CD4-positive, alpha-beta T cell treated with Interleukin-15 for 1 hour (primary cell): Measurements from ENCODE around the gene ADAMTS17.

Source experiments
- DNase-seq: peaks from one replicate; pipeline ENCODE4 v3.0.0-alpha.2; 2020

The ADAMTS17 gene

GRCh38 chr15:100308608-100309007 is 33.2 kb downstream of the ADAMTS17 start:
- DNase-seq: no peak

GRCh38 chr15:100308213-100308600 is 33.6 kb downstream of the ADAMTS17 start:
- DNase-seq: no peak

DNA sequence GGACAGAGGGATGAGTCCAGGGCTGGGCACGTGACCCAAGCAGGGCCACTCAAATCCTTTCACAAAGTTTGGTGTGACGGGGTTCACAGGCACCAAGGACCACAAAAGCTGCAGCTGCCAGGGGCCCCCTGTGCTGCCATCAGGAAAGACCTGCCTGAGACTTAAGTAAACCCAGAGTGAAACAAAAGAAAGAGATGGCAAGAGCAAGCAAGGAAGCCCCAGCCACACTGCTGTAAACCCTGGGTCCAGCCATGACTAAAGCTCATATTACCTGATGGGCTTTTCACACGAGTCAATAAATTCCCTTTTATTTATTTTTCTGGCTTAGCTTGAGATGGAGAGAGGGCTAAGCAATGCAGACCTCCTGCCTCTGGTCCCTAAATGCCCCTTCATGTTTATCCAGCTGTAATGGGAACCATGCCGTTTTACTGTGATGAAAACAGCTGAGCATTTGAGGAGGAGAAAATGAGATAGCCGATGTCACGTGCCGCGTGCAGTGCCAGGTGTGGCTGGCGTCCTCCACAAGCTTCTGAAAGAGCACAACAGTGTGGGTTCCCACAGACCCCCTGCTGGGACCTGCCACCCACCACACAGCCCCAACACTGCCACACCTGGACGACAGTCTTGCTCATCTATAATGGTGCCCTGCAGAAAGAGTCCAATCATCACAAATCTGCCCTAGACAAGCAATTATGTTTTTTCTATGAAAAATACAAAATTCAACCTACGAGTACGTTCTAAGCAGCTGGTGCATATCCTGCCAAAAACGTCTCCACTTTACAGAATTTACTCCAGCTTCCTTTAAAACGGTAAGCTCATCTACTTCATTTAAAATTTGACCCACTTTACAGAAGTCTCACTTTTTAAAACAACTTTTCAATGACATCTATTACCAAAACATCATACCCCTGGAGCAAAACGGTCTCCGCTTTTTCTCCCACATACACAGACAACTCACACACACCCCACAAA is 34.2 kb downstream of the ADAMTS17 start:
- no peak for DNase-seq

DNA sequence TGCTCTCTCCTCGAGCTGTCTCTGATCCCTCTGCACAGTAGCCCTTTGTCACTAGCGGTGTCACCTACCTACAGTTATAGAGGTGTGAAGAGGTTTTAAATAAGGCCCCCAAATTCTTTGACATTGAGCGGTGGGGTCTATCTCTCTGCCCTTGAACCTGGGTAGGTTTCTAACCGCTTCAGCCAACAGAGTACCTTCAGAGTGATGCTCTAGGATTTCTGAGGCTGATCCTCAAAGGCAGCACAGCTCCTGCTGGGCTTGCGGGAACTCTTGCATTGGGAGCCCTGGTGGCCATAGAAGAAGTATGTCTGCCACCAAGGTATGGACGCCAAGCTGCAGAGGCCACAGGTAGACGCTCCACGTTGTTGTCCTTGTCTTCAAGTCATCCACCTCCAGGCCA is 35.7 kb downstream of the ADAMTS17 start:
- DNase-seq: no peak

GRCh38 chr15:100301910-100302431 is 39.8 kb downstream of the ADAMTS17 start:
- no peak for DNase-seq

DNA sequence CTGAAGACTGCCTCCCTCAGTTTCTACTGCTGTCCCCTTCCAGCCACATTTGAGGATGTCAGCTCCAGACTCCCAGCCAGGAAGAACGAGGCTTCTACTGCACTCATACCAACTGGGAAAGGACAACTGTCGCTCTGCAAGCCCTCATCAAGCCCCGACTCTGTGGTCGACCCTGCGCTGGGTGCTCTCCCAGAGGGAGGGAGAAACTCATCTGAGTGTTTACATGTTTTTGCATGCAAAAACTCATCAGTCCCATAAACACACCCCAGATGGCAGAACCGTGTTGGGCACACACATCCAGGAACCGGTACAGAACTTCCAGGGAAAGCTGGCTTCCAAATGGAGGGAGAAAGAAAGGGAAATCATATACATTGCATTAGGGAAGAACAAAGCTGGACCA is 43.5 kb downstream of the ADAMTS17 start:
- no peak for DNase-seq

DNA sequence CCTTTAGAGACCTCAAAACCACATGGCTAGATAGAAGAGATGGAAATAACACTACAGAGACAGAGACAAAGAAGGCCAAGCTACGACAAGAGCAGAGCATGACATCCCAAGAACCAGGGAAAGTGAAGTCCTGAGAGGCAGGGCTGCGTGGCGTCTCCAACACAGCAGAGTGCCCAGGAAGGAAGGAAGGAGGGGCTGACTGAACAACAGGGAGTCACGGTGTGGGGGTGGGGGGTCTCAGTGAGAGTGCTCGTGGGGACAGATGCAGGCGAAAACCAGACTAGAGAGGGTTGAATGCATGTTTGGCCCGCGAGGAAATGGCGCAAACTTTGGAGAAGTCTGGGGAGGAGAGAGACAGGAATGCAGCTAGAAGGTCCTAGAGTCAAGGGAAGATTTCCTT is 44.0 kb downstream of the ADAMTS17 start:
- DNase-seq: no peak

GRCh38 chr15:100295939-100296565 is 45.7 kb downstream of the ADAMTS17 start:
- no peak for DNase-seq

DNA sequence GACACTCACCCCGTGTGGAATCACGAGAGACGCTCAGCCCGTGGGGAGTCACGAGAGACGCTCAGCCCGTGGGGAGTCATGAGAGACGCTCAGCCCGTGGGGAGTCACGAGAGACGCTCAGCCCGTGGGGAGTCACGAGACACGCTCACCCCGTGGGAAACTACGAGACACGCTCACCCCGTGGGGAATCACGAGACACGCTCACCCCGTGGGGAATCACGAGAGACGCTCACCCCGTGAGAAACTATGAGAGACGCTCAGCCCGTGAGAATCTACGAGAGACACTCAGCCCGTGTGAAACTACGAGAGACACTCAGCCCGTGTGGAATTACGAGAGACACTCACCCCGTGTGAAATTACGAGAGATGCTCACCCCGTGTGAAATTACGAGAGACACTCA is 49.8 kb downstream of the ADAMTS17 start:
- no peak for DNase-seq

DNA sequence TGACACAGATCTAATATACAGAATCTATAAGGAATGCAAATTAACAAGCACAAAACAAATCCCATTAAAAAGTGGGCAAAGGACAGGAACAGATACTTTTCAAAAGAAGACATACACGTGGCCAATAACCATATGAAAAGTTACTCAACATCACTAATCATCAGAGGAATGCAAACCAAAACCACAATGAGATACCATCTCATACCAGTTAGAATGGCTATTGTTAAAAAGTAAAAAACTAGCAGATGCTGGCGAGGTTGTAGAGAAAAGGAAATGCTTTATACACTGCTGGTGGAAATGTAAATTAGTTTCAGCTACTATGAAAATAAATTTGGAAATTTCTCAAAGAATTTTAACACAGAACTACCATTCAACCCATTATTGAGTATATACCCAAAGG is 50.7 kb downstream of the ADAMTS17 start:
- DNase-seq: no peak

GRCh38 chr15:100285641-100286295 is 56.0 kb downstream of the ADAMTS17 start:
- DNase-seq: no peak

- DNase-seq: no peak
Observed at GRCh38 chr15:100284701-100285100, 57.1 kb downstream of the ADAMTS17 start.

GRCh38 chr15:100284191-100284590 is 57.6 kb downstream of the ADAMTS17 start:
- no peak for DNase-seq

DNA sequence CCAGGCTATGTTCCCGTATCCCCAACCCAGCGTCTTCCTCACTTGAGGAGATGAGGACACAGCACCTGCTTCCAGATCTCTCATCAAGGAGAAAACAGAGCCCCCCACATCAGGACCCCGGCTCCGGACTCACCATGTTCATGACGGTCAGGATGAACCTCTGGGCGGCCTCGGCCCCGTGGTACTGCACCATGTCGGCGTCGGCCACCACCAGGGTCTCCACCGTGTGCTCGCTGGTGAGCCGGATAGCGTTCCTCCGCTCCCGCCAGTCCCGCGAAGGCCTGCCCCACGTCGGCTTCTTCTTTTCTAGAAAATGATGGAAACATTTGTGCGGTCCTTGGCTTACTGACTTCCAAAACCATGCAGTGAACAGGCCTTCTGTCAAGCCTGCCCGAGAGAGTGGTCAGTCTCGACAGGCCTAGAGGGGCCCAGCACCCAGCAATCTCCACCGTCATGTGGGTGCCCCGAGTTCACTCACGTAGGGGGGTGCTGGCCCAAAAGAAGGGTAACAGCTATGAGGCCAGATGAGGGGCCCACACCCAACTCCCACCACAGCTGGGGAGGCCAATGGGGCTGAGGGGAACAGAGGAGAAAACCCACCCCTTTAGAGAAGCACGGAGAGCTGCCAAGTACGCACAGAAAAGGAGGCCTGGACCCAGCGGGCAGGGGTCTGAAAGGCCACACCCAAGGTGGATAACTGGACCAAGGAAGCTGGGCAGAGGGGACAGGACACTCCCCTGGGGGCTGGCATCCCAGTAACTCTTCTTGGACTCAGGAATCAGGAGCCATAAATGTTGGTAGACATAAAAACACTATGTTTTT is 60.5 kb downstream of the ADAMTS17 start:
- no peak for DNase-seq

- DNase-seq: no peak
Observed at GRCh38 chr15:100279849-100280248, 61.9 kb downstream of the ADAMTS17 start.

GRCh38 chr15:100279446-100279845 is 62.3 kb downstream of the ADAMTS17 start:
- no peak for DNase-seq

DNA sequence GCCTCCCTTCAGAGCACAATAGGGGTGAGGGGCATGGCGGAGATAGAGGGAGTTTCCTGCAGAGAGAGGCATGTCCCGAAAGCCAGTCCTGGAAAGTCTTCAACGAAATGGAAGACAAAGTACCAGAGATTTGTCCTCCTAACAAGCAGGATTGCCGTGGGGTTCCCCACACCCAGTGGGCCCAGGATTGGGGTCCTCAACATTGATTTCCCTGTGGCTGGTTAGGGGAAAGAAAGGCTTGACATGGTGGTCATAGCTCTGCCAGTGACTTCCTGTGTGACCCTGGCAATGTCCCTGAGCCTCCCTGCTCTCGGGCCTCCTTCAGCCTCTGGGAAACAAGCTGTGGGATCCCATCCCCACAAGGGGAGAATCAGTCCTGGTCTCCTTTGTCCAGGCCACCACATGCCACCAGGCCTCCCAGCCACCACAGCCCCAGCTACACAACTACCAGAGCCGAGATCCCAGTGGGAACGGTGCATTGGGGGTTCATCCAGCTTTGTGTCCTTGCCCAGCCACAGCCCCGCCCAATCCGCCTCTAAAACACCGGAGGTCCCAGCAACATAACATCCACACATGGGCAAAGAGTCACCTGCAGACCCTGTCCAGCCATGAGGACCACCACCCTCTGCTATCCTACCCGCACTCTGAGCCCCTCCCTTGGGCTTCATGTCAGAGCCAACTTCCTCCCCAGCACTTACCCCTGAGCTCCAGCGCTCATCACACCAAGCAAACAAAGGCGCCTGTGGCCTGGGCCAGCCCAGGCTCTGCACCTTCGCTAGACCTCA is 63.0 kb downstream of the ADAMTS17 start:
- no peak for DNase-seq

DNA sequence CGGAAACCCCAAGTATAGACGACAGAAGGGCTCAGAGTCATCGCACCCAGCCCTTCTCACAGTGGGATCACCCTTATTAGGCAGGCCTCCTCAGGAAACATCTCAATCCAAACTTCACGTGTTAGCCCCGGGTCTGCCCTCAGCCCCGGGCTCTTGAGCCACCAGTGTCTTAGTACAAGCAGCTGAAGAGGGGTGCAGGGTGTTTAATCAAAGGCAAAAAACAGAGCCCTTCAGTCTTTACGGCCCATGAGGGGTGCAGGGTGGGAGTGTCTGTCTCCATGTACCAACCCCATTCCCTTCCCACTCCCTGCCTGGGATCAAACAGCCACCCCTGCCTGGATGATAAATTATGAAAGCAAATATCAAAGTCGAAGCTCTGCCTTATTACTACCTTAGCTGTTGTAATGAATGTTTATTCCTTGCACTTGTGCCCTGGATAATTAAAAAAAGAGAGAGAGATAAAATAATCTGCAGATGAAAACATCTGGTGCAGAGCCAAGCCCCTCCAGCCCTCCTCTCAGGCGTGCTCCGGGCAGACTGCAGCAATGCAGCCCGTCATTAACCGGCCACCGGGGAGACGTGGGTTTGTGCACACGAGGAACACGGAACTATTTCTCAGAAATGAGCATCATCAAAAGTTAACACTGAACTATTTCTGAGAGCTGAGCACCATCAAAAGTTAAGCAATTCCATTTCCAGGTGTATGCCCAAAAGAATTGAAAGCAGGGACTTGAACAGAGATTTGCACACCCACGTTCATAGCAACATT is 64.5 kb downstream of the ADAMTS17 start:
- DNase-seq: no peak

DNA sequence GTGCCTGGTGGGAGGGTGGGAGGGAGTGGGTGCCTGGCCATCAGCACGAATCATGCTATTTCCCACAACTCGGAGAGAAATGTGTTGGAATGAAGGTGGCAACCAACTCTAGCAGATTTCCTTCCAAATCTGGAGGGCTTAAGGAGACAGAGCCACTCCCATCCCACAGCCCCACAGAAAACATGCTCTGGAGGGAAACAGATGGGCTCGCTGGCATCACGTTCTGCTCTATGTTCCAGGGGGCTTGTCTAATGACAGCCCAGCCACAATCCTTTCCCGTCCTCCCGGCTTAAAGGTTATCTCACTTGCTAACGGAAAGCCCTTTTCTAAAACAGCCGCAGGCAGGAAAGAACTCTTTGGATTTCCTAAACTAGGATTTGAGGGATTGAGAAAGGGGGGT is 65.3 kb downstream of the ADAMTS17 start:
- DNase-seq: no peak

DNA sequence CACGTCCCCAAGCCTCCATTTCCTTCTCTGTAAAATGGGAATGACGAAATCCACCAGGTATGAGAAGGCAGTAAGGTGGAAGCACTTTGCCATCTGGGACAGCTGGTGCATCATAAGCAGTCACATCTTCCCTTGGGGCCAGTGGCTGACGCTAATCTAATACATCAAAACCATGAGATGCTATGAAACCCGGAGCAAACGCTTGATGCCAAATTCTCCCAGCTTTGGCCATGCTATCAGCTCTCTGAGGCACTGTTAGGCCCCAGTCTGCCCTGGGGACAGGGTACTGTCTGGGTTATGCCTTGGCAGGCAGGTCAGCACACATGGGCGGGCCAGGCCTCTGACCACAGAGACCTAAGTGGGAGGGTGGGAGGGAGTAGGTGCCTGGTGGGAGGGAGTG is 66.1 kb downstream of the ADAMTS17 start:
- DNase-seq: no peak

GRCh38 chr15:100269831-100270230 is 71.9 kb downstream of the ADAMTS17 start:
- DNase-seq: no peak
